Choroid plexus epithelial cell (primary cell): ENCODE data around the gene SERINC2.

ENCODE experiments used
- DNase-seq: peaks from one replicate; pipeline ENCODE4 v3.0.0-alpha.2; 2010; ENCODE audit warnings: low read depth
- H3K4me3 ChIP-seq: 2 replicates; pipeline ENCODE4 v1.5.1; 2011; ENCODE audit warnings: low read depth, mild to moderate bottlenecking, control low read depth, low read length, moderate library complexity
- TF ChIP-seq, protein P1 (sequence below): conservative IDR thresholded peaks from 2 replicates; pipeline ENCODE4 v1.5.1; 2011; ENCODE audit warnings: low read depth, mild to moderate bottlenecking, control low read depth, inconsistent platforms, low read length, moderate library complexity

The SERINC2 gene

DNA sequence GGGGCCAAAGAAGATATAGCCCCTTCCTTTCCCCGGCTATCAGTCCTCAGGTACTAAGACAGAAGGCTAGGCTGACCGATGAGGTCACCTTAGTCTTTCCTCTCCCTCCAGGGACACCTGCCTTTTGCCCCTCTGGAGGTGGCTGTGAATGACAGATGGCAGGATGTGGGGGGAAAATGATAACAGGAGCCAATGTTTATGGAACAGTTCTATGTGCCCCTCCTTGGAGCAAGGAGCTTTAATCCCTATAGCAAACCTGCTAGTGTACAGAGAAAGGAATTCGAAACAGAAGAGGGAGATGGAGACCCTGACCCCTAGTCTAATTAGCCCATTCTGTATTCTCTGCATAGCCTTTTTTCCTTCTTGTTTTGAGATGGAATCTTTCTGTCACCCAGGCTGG lies 28.1 kb downstream of the SERINC2 start:
- H3K4me3 ChIP-seq: no peak overlapping the region
- TF ChIP-seq, protein P1, sequence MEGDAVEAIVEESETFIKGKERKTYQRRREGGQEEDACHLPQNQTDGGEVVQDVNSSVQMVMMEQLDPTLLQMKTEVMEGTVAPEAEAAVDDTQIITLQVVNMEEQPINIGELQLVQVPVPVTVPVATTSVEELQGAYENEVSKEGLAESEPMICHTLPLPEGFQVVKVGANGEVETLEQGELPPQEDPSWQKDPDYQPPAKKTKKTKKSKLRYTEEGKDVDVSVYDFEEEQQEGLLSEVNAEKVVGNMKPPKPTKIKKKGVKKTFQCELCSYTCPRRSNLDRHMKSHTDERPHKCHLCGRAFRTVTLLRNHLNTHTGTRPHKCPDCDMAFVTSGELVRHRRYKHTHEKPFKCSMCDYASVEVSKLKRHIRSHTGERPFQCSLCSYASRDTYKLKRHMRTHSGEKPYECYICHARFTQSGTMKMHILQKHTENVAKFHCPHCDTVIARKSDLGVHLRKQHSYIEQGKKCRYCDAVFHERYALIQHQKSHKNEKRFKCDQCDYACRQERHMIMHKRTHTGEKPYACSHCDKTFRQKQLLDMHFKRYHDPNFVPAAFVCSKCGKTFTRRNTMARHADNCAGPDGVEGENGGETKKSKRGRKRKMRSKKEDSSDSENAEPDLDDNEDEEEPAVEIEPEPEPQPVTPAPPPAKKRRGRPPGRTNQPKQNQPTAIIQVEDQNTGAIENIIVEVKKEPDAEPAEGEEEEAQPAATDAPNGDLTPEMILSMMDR: no peak
- no peak for DNase-seq

GRCh38 chr1:31441558-31441957 lies 28.5 kb downstream of the SERINC2 start:
- no peak for DNase-seq
- no peak overlapping the region for H3K4me3 ChIP-seq
- TF ChIP-seq, protein P1: no peak

DNA sequence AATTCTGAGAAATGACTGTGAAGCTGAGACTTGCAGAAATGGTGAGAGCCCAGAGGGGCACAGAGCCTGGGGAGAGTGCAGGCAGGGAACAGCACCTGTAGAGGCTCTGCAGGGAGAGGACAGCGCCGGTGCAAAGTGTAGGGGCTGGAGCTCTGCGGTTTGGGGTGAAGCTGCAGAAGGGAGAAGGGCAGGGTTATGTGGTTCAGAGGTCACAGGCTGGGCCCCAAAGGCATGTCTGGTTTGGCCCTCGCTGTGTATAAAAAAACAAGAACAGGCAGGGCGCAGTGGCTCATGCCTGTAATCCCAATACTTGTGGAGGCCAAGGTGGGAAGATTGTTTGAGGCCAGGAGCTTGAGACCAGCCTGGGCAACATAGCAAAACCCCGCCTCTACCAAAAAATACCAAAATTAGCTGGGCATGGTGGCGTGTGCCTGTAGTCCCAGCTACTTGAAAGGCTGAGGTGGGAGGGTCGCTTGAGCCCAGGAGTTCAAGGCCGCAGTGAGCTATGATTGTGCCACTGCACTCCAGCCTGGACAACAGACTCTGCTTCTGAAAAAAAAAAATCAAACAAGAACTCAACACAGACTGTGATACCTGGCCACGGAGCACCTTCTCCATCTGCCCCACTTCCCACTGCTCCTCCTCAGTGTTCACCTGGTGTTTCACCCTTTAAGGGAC lies 29.1 kb downstream of the SERINC2 start:
- no peak overlapping the region for H3K4me3 ChIP-seq
- TF ChIP-seq, protein P1: no peak
- DNase-seq: no peak

- TF ChIP-seq, protein P1: no peak
- no peak for DNase-seq
- H3K4me3 ChIP-seq: no peak overlapping the region
Observed at GRCh38 chr1:31442648-31442994, 29.6 kb downstream of the SERINC2 start.

- no peak overlapping the region for H3K4me3 ChIP-seq
- TF ChIP-seq, protein P1: no peak
- DNase-seq: no peak
Observed at GRCh38 chr1:31443673-31444072, 30.7 kb downstream of the SERINC2 start.

DNA sequence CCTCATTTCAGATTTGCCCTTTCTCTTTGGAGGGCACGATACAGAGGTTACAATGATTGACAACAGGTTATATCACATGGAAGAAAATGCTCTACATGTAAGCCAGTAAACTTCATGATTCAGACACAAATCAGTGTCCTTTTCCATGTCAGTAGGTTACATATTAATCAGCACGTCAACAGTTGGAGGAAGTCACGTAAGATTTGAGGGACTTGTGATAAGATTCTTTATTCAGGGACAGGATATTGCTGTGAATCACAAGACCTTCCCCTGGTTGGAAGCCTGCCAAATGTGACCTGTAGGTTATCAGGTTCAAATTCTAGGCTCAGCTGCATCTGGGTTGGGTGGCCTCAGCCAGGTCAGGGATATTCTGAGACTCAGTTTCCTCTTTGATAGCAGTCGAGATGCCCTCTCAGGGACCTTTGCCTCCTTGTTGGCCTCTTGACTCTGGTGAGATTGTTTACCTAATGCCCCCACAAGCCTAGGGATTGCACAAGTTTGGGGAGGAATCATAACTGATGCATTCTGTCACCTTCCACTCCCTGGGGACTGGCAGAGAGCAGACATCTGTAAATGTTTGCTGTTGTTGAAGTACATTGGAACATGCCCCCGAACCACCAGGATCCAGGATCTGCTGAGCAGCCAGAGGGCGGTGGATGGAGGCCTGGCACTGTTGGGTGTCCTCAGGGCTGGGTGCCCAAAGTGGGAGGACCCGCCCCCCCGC lies 31.9 kb downstream of the SERINC2 start:
- H3K4me3 ChIP-seq: no peak overlapping the region
- TF ChIP-seq, protein P1: no peak
- no peak for DNase-seq

- TF ChIP-seq, protein P1: no peak
- DNase-seq: no peak
- no peak overlapping the region for H3K4me3 ChIP-seq
Observed at GRCh38 chr1:31445951-31446350, 32.9 kb downstream of the SERINC2 start.
